GM23338 (cell line): ENCODE results near the gene NSD1. TPM values are rescaled to one million over a fixed set of nuclear protein-coding genes. Genes with fewer than 3 reads are reported as not detected.

ENCODE experiments used
- CREB1 ChIP-seq: fragments of 250-450 bp; sonication (Bioruptor Pico); IDR thresholded peaks from 2 replicates; pipeline ENCODE4 v1.5.0; 2020; ENCODE audit warnings: low read depth, mild to moderate bottlenecking, moderate library complexity
- CTCF ChIP-seq, 2 experiments: fragments of 200-600 bp in 1 of 2; sonication (generic) in 1 of 2; conservative IDR thresholded peaks; 2 replicates each; pipeline versions ENCODE4 v1.5.1 to v1.6.1; 2016 to 2017; ENCODE audit warnings: antibody characterized with exemption in 2 of 2, low read depth in 2 of 2, mild to moderate bottlenecking in 2 of 2, moderate library complexity in 1 of 2
- ETS1 ChIP-seq: IDR thresholded peaks from 2 replicates; pipeline ENCODE4 v1.6.1; 2016; ENCODE audit warnings: antibody characterized with exemption
- EZH2 ChIP-seq: fragments of 200-600 bp; sonication (generic); IDR thresholded peaks from one replicate; pipeline ENCODE4 v1.8.0; 2017; ENCODE audit warnings: antibody characterized with exemption, mild to moderate bottlenecking, low read depth; ENCODE audit not compliant: unreplicated experiment
- JUNB ChIP-seq: IDR thresholded peaks from one replicate; pipeline ENCODE4 v1.6.1; 2016; ENCODE audit warnings: antibody characterized with exemption; ENCODE audit not compliant: unreplicated experiment
- REST ChIP-seq: IDR thresholded peaks from one replicate; pipeline ENCODE4 v1.6.1; 2018; ENCODE audit warnings: antibody characterized with exemption; ENCODE audit not compliant: unreplicated experiment
- STAT1 ChIP-seq: IDR thresholded peaks from one replicate; pipeline ENCODE4 v1.6.1; 2016; ENCODE audit warnings: antibody characterized with exemption; ENCODE audit not compliant: unreplicated experiment
- ZNF331 ChIP-seq: fragments of 250-450 bp; sonication (Bioruptor Pico); IDR thresholded peaks from 2 replicates; pipeline ENCODE4 v1.5.0; 2020; ENCODE audit warnings: low read depth, mild to moderate bottlenecking, moderate library complexity
- ZNF462 ChIP-seq: fragments of 250-450 bp; sonication (Bioruptor Pico); IDR thresholded peaks from 2 replicates; pipeline ENCODE4 v1.5.0; 2020; ENCODE audit warnings: mild to moderate bottlenecking, moderate library complexity
- polyA plus RNA-seq: library from polyadenylated mRNA; unstranded; fragments of >200 nt; fragmentation: Nextera tagmentation; extraction: Ambion mirVana; gene quantifications from 2 replicates; pipeline ENCODE4 v1.2.1, GENCODE V29; 2016
- total RNA-seq: library from RNA; depleted of rRNA; stranded (reverse); fragments of >200 nt; shearing (Covaris generic); gene quantifications from 2 replicates; pipeline ENCODE4 v1.2.3, GENCODE V29; 2014

Gene NSD1
- total and polyA plus RNA-seq, 2 experiments from 2014 or later, result 96.4 to 106 TPM

GRCh38 chr5:177347699-177348098 lies 214.1 kb downstream of the NSD1 start (continued):
- TF ChIP-seq ZNF462 (no peak), EZH2 (no peak), JUNB (no peak), CTCF (conservative IDR thresholded peaks at IDR 0.05; ENCODE audit: low read depth in 2 of 2) (no peak), ZNF331 (no peak), REST (no peak), CREB1 (CRISPR knock-in tag) (no peak), ETS1 (no peak), STAT1 (no peak)
